Stimulated activated CD4-positive, alpha-beta T cell treated with anti-CD3 and anti-CD28 coated beads, Interleukin-4, amount 100 ng/mL, for 1 hour (primary cell): ENCODE results near the gene XAGE2.
A peak's percentile ranks its signal among the peaks of the same experiment; 100 is the strongest.
"Not testable (repeated sequence)": the region's sequence is repeated elsewhere in the genome, so short reads cannot be mapped to it uniquely, and the experiment has no call there.

Experiments used
- DNase-seq: peaks from one replicate; pipeline ENCODE4 v3.0.0-alpha.2; 2020

Gene XAGE2, protein sequence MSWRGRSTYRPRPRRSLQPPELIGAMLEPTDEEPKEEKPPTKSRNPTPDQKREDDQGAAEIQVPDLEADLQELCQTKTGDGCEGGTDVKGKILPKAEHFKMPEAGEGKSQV

DNA sequence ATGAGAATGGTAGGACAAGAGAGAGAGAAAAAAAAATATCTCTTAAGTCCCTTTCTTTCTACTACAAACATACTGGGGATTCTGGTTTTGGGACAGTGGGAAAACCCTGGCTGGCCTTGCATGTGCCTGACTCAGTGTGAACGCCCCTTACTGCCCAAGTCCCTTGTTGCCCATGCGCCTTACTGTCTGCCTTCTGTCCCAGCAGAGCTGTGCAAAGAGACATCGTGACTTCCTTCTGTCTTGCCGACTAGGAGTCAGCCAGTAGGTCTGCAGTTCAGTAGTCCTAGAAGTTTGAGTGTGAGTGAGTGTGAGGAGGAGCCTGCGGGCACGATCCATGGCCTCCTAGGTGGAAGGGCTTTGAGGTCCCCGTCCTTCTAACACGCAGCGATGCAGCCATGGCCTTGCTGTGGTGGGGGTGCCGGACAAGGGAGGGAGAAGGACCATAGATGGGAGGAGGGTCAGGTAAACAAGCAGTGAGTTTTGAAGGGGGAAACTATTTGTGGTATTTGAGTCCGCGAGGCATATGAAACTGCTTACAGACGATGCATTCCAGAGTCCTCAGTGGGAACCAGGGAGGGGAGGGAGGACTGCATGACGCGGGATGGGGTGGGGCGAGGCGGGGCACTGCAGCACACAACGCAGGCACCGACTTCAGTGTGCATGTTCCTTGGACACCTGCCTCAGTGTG is at the start of gene XAGE2:
Gene XAGE2, plus strand, starts transcription at position 654 of the 688 bp plus-strand sequence. CDS start 994 bp downstream, outside the sequence.
- DNase-seq, result no peak

DNA sequence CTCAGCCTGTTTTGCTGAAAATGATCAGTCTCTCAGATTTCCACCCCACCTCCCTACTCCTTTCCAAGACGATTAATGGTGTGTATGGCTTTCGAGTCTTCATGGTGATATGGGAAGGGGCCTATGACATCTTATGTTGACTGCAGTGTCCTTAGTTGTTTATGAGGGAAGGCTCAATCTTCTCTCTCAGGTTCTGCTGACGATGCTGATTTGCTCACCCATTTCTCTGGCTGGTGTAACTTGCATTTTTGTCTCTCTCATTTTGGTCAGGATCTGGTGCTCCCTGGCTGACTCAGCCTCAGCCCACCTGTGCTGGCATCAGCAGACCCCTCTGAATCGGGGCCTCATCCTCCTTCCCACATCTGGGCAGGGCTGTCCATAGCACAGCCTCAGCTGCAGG is 31.4 kb upstream of the XAGE2 start:
- DNase-seq, result no peak

DNA sequence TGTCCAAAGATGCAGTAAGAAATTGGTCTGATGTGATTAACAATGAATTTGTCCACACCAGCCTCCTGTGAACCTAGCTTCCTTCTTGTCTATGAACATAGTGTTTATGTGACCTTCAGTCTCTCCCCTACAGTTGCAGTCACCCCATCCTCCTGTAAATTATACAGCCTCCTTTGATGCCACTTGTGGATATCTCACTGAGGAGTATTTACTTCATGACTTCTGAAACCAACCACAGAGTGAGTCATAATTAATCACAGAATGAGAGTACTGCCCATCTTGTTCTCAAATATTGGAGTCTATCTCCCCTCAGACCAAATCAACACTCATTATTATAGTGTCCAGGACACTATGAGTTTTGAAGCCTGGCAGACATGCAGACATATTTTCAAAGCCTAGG is 27.3 kb upstream of the XAGE2 start:
- DNase-seq, result no peak

DNA sequence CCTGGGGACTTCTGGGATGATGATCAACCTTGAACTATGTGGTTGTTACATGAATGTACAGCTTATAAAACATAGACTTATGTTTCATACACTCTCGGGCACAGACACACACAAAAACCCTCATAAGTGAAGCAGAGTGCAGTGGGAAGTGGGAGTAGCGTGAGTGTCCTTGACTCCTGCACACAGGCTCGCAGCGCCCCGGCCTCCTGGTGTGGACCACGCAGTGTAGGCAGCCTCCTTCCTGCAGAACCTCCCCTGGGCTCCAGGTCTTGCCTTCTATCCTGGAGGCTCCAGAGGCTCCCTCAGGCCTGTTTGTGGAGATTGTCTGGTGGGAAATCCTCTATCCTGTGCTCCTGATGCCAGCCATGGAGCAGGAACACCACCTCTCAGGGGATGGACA is 25.7 kb upstream of the XAGE2 start:
- not testable (repeated sequence) for DNase-seq

DNA sequence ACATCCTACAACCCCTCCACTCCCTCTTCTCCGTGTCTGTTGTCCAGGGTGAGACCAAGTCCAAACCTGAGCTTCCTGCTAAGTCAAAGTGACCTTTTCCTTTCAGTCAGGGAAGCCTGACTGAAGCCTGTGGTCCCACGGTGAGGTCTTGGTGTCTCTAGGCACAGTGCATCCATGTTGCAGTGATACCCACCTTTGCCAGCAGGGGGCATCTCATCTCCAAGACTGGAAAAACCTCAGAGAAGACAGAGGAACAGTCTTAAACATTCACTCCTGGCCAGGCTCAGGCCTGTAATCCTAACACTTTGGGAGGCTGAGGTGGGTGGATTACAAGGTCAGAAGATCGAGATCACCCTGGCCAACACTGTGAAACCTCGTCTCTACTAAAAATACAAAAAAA is 23.4 kb upstream of the XAGE2 start:
- peak; percentile 35 for DNase-seq

DNA sequence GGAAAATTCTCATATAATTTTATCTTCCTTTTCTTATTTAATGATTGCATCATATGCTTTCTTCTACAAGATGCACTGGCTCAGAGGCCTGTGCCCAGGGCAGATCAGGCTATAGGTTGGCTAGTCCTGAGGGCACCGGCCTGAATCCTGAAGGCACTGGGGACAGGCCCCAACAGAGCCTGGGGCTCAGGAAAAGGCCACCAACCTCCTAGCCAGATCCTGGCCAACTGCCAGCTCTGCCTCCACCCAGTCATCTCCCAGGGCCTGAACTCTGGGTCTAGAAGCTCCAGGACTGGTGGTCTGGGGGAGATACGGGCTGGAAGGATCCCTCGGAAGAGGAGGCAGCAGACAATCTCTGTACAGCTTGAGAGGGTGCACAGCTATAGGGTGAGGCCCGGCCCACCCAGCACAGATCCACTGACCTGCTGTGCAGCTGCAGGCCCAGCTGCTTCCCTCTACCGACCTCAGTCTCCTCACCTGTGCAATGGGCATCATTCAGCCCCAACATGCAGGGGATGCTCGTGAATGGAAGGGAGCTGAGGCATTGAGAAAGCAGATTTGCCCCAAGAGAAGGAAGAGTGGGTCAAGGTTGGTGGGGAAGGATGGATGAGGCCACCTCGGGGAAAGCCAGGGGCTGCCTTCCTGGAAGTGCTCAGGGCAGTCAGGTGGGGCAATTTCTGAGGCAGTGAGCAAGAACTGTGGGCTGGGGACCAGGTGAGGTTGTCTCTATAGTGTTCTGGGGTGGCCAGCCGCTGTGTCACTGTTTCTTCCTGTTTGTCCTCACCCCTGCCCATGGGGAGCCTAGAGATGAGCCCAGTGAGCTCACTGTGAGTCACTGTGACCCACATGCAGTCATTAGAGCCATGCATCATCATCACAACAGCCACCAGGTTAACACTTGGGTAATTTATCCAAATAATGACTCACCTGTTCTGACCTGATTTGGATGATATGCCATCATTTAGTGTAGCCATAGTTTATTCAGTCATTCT is 22.4 kb upstream of the XAGE2 start:
- DNase-seq, result peak; percentile 5

DNA sequence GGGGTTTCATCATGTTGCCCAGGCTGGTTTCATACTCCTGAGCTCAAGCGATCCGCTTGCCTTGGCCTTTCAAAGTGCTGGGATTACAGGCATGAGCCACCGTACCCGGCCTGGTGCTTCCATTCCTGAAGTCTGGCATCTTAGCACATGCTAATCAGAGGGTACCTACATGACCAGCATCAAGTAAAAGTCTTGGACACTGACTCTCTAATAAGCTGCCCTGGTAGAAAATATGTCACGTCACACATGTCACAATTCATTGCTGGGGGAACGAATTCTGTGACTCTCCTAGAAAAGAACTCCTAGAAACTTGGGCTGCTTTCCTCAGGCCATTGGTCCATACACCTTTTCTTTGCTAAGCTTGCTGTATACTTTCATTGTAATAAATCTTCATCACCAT is 19.1 kb upstream of the XAGE2 start:
- DNase-seq, result no peak

DNA sequence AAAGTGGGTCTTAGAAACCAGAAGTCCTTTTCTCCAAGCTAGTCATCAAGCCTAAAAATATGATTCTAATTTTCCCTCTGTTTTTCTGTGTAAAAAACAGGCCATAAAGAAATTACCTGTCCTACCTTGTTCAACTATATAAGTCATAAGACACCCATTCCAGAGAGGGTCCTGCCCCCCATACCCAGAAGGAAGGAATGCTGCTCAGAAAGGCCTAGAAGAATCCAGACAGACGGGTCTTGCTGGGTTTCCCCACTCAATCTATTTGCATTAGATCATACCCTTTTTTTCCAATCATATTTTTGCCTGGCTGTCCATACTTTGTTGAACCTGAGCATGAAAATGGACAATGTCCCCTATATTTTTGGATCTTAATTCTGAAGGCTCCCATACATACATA is 16.3 kb upstream of the XAGE2 start:
- DNase-seq, result no peak

DNA sequence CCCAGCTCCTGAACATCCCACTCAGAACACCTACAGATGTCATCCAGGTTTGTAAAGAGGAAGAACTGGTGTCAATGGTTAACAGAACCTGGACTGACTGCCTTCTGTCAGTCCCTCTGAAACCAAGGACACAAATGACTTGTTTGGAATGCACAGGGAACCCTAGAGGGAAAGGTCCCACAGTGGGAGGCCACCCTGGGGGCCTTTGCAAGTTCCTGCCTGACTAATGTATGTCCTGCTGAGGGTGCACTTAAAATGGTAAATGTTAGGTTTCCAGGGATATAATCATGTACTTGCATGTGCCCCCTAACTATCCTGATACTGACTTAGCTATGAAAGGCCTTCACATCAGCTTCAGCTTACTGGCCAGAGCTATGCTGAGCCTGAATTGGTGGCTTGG is 15.0 kb upstream of the XAGE2 start:
- no peak for DNase-seq

DNA sequence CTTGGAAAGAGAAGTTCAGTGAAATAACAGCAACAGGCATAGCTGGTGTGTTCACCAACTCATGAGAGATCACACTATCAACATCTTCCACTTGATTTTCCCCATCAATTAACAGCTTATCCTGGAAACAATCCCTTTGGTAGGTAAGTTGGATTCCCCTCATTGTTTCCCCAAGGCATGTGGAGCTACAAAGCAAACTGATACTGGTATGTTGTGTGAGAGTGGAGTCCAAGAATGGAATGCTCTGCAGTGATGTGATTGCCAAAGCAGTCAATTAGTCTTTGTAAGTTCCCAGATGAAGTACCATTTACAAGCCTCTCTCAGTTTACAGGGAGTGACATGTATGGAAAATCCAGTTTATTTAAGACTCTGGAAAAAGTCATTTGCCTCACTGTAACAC is 13.7 kb upstream of the XAGE2 start:
- DNase-seq, result no peak

DNA sequence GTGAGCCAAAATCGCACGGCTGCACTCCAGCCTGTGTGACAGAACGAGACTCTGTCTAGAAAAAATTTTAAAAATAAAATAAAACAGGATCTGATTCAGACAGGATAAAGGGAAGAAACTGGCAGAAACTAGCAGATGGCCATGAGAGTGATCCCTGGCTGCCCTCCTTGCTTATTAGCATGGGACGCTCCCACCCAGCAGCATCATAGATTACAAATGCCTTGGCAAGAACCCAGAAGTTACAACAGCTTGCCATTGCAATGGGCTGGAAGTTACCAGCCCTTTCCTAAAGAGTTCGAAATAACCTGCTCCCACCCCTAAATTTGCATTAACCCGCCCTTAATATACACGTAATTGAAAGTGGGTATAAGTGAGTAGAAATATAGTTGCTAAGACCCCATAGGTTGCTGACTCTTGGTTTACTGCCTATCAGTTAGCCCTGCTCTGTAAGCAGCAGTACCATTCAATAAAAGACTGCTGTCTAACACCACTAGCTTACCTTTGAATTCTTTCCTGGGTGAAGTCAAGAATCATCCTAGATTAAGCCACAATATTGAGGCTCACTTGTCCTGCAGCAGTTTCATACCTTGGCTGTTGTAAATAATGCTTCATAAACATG is 9.1 kb upstream of the XAGE2 start:
- no peak for DNase-seq

DNA sequence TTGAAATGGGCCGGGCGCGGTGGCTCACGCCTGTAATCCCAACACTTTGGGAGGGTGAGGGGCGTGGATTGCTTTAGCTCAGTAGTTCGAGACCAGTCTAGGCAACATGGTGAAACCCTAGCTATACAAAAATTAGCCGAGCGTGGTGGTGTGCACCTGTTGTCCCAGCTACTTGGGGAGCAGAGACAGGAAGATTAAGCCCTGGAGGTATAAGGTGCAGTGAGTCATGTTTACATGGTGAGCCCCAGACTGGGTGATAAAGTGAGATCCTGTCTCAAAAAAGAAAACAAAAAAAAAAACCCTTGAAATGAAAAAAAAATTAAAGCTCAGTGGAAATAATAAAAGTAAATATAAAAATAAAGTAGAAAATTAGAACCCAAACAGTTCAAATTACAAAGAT is 6.9 kb upstream of the XAGE2 start:
- no peak for DNase-seq

DNA sequence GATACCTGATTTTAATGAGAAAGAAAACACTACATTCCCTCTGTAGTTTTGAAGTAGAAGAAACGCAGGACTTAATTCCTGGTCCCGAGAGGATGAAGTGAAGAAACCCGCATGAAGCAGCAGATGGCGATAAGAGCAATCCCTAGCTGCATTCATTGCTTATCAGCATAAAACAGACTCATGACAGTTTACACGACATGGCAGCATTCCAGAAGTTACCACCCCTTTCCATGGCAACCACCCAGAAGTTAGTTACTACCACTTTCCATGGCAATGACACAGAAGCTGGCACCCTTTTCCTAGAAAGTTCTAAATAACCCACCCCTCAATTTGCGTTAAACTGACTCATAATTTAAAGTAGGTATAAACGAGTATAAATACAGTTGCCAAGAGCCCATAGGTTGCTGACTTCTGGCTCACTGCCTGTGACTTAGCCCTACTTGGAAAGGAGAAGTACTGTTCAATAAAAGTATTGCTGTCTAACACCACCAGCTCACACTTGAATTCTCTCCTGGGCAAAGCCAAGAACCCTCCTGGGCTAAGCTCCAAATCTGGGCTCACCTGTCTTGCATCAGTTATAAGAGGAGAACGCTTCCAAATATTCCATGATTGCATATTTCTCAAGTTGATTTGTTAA is 5.5 kb upstream of the XAGE2 start:
- DNase-seq, result no peak

DNA sequence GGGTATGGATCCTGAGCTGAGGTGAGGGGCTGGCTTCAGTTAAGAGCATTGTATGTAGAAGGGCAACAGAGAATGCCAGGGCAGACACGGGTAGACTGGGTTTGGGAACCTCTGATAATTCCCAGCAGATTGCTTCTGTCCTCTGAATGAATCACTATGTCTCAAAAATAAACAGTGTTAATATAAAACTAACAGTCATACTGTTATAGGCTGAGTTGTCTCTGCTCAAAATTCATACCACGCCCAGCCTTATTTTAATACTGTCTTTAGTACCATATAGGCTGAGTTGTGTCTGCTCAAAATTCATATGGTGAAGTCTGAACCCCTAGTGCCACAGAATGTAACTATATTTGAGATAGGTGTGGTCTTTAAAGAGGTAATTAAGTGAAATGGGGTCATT is 10.0 kb downstream of the XAGE2 start:
- no peak for DNase-seq

DNA sequence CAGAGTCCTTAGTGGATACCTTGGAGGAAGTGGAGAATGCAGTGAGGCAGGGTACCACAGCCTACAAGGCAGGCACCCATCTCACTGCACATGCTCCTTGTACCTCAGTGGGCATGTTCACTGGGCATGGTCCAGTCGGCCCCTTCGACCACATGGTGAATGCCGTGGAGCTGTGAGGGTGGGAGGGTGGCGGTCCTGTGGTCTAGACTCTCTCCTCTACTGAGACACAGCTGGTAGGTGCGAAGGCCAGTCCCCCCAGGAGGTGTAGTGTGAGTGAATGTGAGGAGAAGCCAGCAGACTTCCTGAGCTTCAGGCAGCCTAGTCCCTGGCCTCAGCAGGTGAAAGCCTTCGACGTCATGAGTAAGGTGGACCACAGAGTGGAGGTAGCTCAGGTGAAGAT is 12.2 kb downstream of the XAGE2 start:
- DNase-seq, result no peak

DNA sequence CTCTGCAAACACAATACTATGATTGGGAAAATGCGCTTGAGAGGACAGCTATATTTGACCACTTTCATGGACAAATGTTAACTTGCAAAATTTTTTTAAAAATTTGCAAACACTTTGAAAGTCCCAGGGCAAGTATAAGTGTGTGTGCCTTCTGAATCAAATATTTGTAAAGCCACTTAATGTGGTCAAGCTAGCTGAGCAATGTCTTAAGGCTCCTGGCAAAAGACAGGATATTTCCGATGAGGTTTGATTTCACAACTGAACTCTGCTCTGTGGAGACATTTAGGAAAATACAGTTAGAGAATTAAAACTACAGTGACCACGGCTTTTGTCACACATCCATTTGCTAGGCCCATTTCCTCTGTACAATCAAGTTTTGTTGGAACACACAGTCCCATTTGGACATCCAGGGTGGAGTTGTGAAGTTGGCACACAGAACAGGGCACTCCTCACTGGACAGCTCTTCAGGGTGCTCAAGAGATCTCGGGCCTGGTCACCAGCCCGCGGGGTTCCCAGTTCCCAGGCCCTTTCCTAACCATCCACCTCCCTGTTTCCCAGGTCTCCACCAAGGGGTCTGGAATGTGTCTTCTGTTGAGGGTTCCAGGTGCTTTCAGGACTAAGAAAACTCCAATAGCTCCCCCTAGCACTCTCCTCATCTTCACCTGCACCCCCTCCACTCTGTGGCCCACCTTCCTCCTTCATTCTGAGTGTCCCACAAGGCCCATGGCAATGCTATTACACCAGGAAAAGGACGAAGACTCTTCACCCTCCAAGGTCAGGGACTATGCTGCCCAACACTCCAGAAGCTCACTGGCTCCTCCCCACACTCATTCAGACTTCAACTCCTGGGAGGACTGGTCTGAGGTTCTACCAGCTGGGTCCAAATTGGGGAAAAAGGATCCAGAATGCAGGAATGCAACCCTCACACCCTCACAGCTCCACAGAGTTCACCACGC is 41.9 kb downstream of the XAGE2 start:
- DNase-seq, result no peak

DNA sequence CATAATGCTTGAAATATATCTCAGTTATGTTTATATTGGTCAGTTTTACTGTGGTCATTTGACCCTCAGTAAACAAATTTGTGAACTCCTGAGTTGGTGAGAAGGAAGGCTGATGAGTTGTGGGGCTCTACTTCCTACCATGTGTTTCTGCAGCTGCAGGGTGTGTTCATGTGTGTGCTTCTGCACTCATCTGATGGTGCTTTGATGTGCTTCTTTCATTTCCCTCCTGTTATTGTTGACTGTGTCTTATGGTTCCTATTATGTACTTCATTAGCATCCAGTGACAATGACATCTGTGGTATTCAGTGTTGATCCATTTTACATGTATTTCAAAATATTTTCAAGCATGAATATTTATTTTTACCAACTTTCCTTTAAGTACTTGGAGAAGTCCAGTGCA is 46.5 kb downstream of the XAGE2 start:
- no peak for DNase-seq

DNA sequence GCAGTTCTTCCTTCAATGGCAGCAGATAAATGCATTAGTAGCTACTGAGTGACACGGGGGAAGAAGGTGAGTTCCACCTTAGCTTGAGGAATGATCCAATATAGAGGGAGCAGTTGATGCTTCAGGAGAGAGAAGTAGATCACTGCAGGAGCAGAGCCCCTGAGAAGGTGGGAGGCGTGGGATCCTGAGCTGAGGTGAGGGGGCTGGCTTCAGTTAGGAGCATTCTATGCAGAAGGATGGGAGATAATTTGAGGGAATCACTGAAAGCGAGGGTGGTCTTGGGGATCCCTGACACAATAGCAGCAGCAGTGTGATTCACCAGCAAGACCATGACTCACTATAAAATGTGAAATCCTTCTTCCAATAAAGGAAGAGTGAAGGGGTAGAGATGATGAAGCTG is 48.0 kb downstream of the XAGE2 start:
- no peak for DNase-seq

DNA sequence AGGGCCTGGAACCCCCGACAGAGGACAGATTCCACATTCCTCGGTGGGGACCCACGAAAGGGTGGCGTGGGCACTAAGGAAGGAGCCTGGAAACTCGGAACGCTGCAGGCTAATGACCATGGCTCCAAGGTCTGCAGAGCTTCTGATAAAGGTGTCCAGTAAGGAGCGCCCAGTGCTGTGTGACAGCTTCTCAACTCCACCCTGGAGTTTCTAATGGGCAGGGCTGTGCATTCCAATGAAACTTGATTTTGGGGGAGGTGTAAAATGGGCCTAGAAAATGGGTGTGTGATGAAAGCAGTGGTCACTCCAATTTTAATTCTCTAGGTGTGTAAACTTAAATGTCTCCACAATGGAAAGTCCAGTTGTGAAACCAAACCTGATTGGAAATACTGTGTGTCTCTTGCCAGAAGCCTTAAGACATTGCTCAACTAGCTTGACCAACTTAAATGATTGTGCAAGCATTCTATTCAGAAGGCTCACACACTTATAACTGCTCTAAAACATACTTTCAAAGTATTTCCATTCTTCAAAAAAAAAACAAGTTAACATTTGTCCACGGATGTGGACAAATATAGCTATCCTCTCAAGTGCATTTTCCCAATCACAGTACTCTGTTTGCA is 52.1 kb downstream of the XAGE2 start:
- DNase-seq, result no peak

DNA sequence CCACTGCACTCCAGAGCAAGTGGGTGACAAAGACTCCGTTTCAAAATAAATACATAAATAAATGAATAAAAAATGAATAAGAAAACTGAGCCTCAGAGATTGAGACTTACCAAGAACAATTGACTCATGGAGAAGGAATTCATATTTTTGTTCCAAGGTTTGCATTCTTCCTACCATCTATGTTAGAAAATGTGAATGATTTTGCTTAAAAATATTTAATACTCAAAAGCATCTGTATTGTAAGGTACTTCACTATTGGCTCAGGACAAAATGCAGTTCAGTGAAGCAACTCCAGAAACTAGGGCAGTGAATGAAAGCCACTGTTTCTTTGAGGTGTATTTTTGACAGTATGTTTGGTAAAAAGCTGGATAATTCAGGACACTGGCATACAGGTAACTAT is 54.1 kb downstream of the XAGE2 start:
- no peak for DNase-seq

DNA sequence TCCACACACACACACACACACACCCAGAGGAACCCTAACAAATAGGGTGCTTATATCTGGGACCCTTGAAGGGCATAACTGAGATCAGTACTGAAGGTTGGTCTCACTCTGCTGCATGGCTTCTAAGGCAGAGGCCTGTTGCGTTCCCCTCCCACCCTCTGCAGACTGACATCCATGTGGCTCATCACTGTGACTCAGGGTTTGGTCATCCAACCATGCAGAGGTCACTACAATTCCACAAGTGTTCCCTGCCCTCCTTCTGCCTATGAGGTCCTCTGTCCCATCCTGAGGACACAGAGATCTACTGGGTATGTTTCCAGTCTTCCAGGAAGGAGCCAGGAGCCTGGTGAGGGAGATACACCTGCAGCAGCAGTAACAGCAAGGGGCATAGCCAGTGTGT is 55.8 kb downstream of the XAGE2 start:
- DNase-seq, result no peak
